SK-N-SH (cell line): ENCODE data around the gene PDGFB. TPM values are rescaled to one million over a fixed set of nuclear protein-coding genes. Genes with fewer than 3 reads are reported as not detected.

Source experiments
- CTCF ChIA-PET: fragments of 300-600, 350-600 bp; formaldehyde crosslinking; extraction: SDS; loops from one replicate; lab custom pipeline; 2021; lab: Yijun Ruan, JAX
- POLR2A ChIA-PET: fragments of 350-600 bp; sonication (Branson Sonifier 250); formaldehyde crosslinking; extraction: SDS; loops from one replicate; lab custom pipeline; 2020; ENCODE audit warnings: antibody characterized with exemption, inconsistent platforms; lab: Yijun Ruan, JAX
- DNase-seq: peaks from one replicate; pipeline ENCODE4 v3.0.0; 2012
- H2AFZ ChIP-seq: fragments of 200-600 bp; sonication (generic); 2 replicates; pipeline ENCODE4 v1.8.1; 2016; ENCODE audit warnings: antibody characterized with exemption, mild to moderate bottlenecking, low read depth
- H3F3A ChIP-seq: fragments of 200-600 bp; sonication (generic); replicated peaks from 2 replicates; pipeline ENCODE3; 2016; ENCODE audit warnings: antibody characterized with exemption, mild to moderate bottlenecking; ENCODE audit not compliant: insufficient read depth
- H3K27ac ChIP-seq, 2 experiments: fragments of 200-500 bp in 1 of 2; fragments of 200-600 bp in 1 of 2; sonication (Bioruptor generic) in 1 of 2; sonication (generic), shearing (Covaris generic) in 1 of 2; 2 replicates each; pipeline versions ENCODE4 v1.5.1 to v1.6.1; 2014 to 2016; ENCODE audit warnings: low read depth in 2 of 2, inconsistent platforms in 1 of 2, low read length in 1 of 2, mild to moderate bottlenecking in 1 of 2, mixed read lengths in 1 of 2
- H3K27me3 ChIP-seq: fragments of 200-600 bp; sonication (generic), shearing (Covaris generic); 2 replicates; pipeline ENCODE4 v1.6.1; 2016; ENCODE audit warnings: mixed run types; ENCODE audit not compliant: insufficient read depth
- H3K36me3 ChIP-seq, 2 experiments: fragments of 200-500 bp in 1 of 2; fragments of 200-600 bp in 1 of 2; sonication (Bioruptor generic) in 1 of 2; sonication (generic) in 1 of 2; replicated peaks in 1 of 2; 2 replicates each; pipeline versions ENCODE3 to v1.5.1; 2014 to 2016; ENCODE audit warnings: low read length in 1 of 2, mild to moderate bottlenecking in 1 of 2; ENCODE audit not compliant: insufficient read depth in 2 of 2, control insufficient read depth in 1 of 2
- H3K4me1 ChIP-seq, 2 experiments: fragments of 200-500 bp in 1 of 2; fragments of 200-600 bp in 1 of 2; sonication (Bioruptor generic) in 1 of 2; sonication (generic), shearing (Covaris generic) in 1 of 2; 2 replicates each; pipeline versions ENCODE4 v1.5.1 to v1.6.1; 2014 to 2016; ENCODE audit warnings: low read depth in 1 of 2, low read length in 1 of 2, mixed run types in 1 of 2; ENCODE audit not compliant: insufficient read depth in 2 of 2, control insufficient read depth in 1 of 2
- H3K4me2 ChIP-seq: fragments of 200-600 bp; sonication (generic), shearing (Covaris generic); 2 replicates; pipeline ENCODE4 v1.6.1; 2017; ENCODE audit warnings: mixed run types
- H3K4me3 ChIP-seq, 2 experiments: fragments of 200-500 bp in 1 of 2; fragments of 200-600 bp in 1 of 2; sonication (Bioruptor generic) in 1 of 2; sonication (generic), shearing (Covaris generic) in 1 of 2; 2 replicates each; pipeline versions ENCODE4 v1.5.1 to v1.8.1; 2014 to 2016; ENCODE audit warnings: low read depth in 2 of 2, inconsistent platforms in 1 of 2, low read length in 1 of 2, mild to moderate bottlenecking in 1 of 2, mixed read lengths in 1 of 2, moderate library complexity in 1 of 2
- H3K79me2 ChIP-seq: fragments of 200-600 bp; sonication (generic); 2 replicates; pipeline ENCODE4 v1.8.1; 2017; ENCODE audit warnings: mild to moderate bottlenecking; ENCODE audit not compliant: insufficient read depth
- H3K9ac ChIP-seq: fragments of 200-600 bp; sonication (generic); 2 replicates; pipeline ENCODE4 v1.6.1; 2017; ENCODE audit warnings: mixed run types
- H3K9me2 ChIP-seq: fragments of 200-600 bp; sonication (generic); 2 replicates; pipeline ENCODE4 v1.6.1; 2017; ENCODE audit warnings: mixed run types
- H3K9me3 ChIP-seq: fragments of 200-600 bp; sonication (generic); 2 replicates; pipeline ENCODE4 v1.6.1; 2017; ENCODE audit warnings: mixed run types, mild to moderate bottlenecking, moderate library complexity
- H4K20me1 ChIP-seq: fragments of 200-600 bp; sonication (generic); 2 replicates; pipeline ENCODE4 v1.6.1; 2017; ENCODE audit warnings: mild to moderate bottlenecking, mixed run types; ENCODE audit not compliant: insufficient read depth
- CTCF ChIP-seq: fragments of 200-600 bp; sonication (generic); IDR thresholded peaks from 2 replicates; pipeline ENCODE4 v1.6.1; 2017; ENCODE audit warnings: antibody characterized with exemption, mild to moderate bottlenecking, moderate library complexity
- ELF1 ChIP-seq: IDR thresholded peaks from 2 replicates; pipeline ENCODE4 v1.4.0; 2012
- EZH2phosphoT487 ChIP-seq: fragments of 200-600 bp; sonication (generic); IDR thresholded peaks from 2 replicates; pipeline ENCODE4 v1.6.1; 2017; ENCODE audit warnings: low read depth, mixed run types, mild to moderate bottlenecking, antibody characterized with exemption, moderate library complexity, borderline replicate concordance
- FOSL2 ChIP-seq: IDR thresholded peaks from 2 replicates; pipeline ENCODE4 v1.4.0; 2012; ENCODE audit warnings: low read depth, mild to moderate bottlenecking, moderate library complexity, borderline replicate concordance
- FOXM1 ChIP-seq: IDR thresholded peaks from 2 replicates; pipeline ENCODE4 v1.4.0; 2012; ENCODE audit warnings: low read depth, mild to moderate bottlenecking
- GABPA ChIP-seq: IDR thresholded peaks from 2 replicates; pipeline ENCODE4 v1.4.0; 2012; ENCODE audit warnings: low read depth, mild to moderate bottlenecking
- GATA2 ChIP-seq: sonication (generic); formaldehyde crosslinking; IDR thresholded peaks from 2 replicates; pipeline ENCODE4 v1.5.0; 2020; ENCODE audit warnings: mild to moderate bottlenecking, missing genetic modification reagents
- JUND ChIP-seq: IDR thresholded peaks from 2 replicates; pipeline ENCODE4 v1.4.0; 2012
- NFIC ChIP-seq: IDR thresholded peaks from 2 replicates; pipeline ENCODE4 v1.4.0; 2012; ENCODE audit warnings: borderline replicate concordance
- PBX3 ChIP-seq: IDR thresholded peaks from 2 replicates; pipeline ENCODE4; 2012
- RAD21 ChIP-seq: IDR thresholded peaks from 2 replicates; pipeline ENCODE4 v1.6.1; 2012; ENCODE audit warnings: mild to moderate bottlenecking, low read length
- RCOR1 ChIP-seq: fragments of 150-350 bp; IDR thresholded peaks from 2 replicates; pipeline ENCODE4 v1.6.1; 2017; ENCODE audit warnings: antibody characterized with exemption, low read length
- REST ChIP-seq: IDR thresholded peaks from 2 replicates; pipeline ENCODE4 v1.6.1; 2012; ENCODE audit warnings: mild to moderate bottlenecking, low read depth, low read length, moderate library complexity
- RFX5 ChIP-seq: IDR thresholded peaks from 2 replicates; pipeline ENCODE4 v1.6.1; 2012; ENCODE audit warnings: mild to moderate bottlenecking, improper control_type of control experiment, low read length
- TCF12 ChIP-seq: IDR thresholded peaks from 2 replicates; pipeline ENCODE4 v1.4.0; 2012
- TEAD4 ChIP-seq: IDR thresholded peaks from 2 replicates; pipeline ENCODE4 v1.4.0; 2012; ENCODE audit warnings: mild to moderate bottlenecking, borderline replicate concordance; ENCODE audit not compliant: insufficient read depth
- YY1 ChIP-seq: IDR thresholded peaks from 2 replicates; pipeline ENCODE4 v1.4.0; 2012; ENCODE audit warnings: low read depth, mild to moderate bottlenecking
- WGBS: methylation state at CpG from one replicate; pipeline ENCODE4 v1.1.6; 2017; ENCODE audit warnings: low lambda C conversion rate; 5-methylcytosine and 5-hydroxymethylcytosine counted together
- polyA plus RNA-seq, 3 experiments: library from polyadenylated mRNA; depleted of rRNA; stranded (reverse); fragments of >200 nt; gene quantifications; 2 replicates each; pipeline ENCODE4 v1.2.3, GENCODE V29; 2012

Gene PDGFB
- polyA plus RNA-seq, 1 of the 3 experiments (the other 2 are of a cell fraction): 0.44 TPM

GRCh38 chr22:39178206-39179111 lies 66.3 kb downstream of the PDGFB start:
- no peak overlapping the region for H3K4me3 ChIP-seq
- TF ChIP-seq GABPA: no peak
- no peak for TF ChIP-seq FOXM1
- TF ChIP-seq FOSL2: no peak
- TF ChIP-seq TCF12: no peak
- TF ChIP-seq TEAD4: no peak
- no peak for TF ChIP-seq ELF1
- no peak for TF ChIP-seq YY1
- no peak for TF ChIP-seq JUND
- no peak for TF ChIP-seq CTCF
- TF ChIP-seq PBX3: no peak
- TF ChIP-seq REST: no peak
- no peak for TF ChIP-seq RAD21
- TF ChIP-seq GATA2 (CRISPR knock-in tag): no peak
- no peak for TF ChIP-seq NFIC
- TF ChIP-seq RCOR1: no peak
- no peak for TF ChIP-seq RFX5
- no peak for TF ChIP-seq EZH2phosphoT487
- TF ChIP-seq, all 33 proteins: peak for 0
- no peak overlapping the region for H2AFZ ChIP-seq
- WGBS: 80% methylated on average over 17 of the region's 19 CpGs
- H3K4me1 ChIP-seq: peaks cover 0 to 9% of the 10 kb centered on the region in 2 experiments; a peak in 2 of 4 replicates
- H3K9me3 ChIP-seq: no peaks in the 10 kb centered on the region
- POLR2A ChIA-PET: no interaction called here
- H4K20me1 ChIP-seq: no peaks in the 10 kb centered on the region
- no peaks in the 10 kb centered on the region for H3K36me3 ChIP-seq
- no peak overlapping the region for H3K27ac ChIP-seq
- no peak overlapping the region for H3K9ac ChIP-seq
- CTCF ChIA-PET: no interaction called here
- H3K27me3 ChIP-seq: no peaks in the 10 kb centered on the region
- DNase-seq: no peak
- no peaks in the 10 kb centered on the region for H3K9me2 ChIP-seq
- no peaks in the 10 kb centered on the region for H3K79me2 ChIP-seq
- no peak overlapping the region for H3K4me2 ChIP-seq
- peaks cover 4% of the 10 kb centered on the region for H3F3A ChIP-seq
